Measurements from ENCODE around the gene LRRC9. TPM values are rescaled to one million over a fixed set of nuclear protein-coding genes. Genes with fewer than 3 reads are reported as not detected.

Gene LRRC9
- polyA plus RNA-seq, 3 donors from 2014 or later = not detected

Other genes with a start within 250 kb of the LRRC9 start
- gene RTN1, start 49.4 kb upstream of the LRRC9 start, polyA plus RNA-seq = 1 to 10 TPM in 1 of 3 donors, under 1 TPM in 2; 0.56 to 5.1 (median 0.90) TPM
- 10 to 100 TPM; 14.1 to 33.5 (median 31.9) TPM for gene PCNX4, start 171.8 kb downstream of the LRRC9 start, polyA plus RNA-seq
- gene DHRS7, start 245.3 kb downstream of the LRRC9 start, polyA plus RNA-seq = 100 to 1,000 TPM; 415 to 674 (median 485) TPM

Measured in immature natural killer cell (primary cell).